ENCODE results near the gene SEMA5B.

Gene SEMA5B

DNA sequence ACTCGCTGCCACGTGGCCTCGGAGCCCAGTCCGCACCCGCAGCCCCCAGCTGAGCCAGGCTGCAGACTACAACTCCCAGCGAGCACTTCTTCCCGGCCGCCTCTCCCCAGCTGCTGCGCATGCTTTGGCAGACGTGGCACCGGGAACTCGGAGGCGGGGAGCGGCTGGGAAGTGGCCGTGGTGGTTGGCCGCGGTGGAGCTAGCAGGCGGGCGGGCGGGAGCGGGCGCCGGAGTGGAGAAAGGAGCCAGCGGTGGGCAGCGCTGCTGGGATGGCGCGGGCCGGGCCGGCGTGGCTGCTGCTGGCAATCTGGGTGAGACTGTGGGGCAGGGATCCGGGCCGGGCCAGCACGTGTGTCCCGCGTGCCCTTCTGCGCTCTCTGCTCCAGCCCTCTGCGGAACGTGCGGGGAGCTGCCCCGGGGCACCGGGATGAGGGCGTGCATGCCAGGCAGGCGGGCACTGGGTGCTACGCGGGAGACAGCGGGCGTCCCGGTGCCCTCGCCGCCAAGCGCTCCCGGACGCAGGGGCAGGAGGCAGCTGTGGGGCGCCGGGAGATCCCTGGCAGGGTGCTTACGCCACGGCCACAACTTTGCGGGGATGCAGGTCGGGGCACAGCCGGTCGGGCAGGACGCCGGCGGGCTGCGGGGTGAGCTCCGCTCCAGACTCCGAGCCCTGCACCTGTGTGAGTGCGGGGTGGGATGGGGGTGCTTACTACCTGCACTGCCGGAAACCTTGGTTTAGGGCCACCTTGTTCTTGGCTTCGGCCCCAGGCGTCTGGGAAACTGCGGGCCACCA, 39.5 kb upstream of the SEMA5B start, which contains the start of gene PDIA5:
Gene PDIA5 (plus strand): TSS at position 130 of the 793 bp plus-strand sequence. CDS start 140 bp downstream, at position 270.
- peak within 1 kb of the TSS; percentile 84 for H3K27ac Mint-ChIP-seq
- peaks cover 13% of the 10 kb centered on the region for H3K36me3 Mint-ChIP-seq (ENCODE audit: low read depth)

GRCh38 chr3:123066599-123066895, 39.0 kb upstream of the SEMA5B start:
- Mint-ChIP-seq H3K9me3 (no peaks in the 10 kb centered on the region), H3K27me3 (no peaks in the 10 kb centered on the region), H3K4me1 (ENCODE audit: low read depth) (peaks cover 40% of the 10 kb centered on the region), H3K36me3 (ENCODE audit: low read depth) (peaks cover 13% of the 10 kb centered on the region), H3K4me3 (peak overlapping the region; percentile 89), H3K27ac (peak overlapping the region; percentile 84)
- no peak for DNase-seq

More for the DNA sequence above, 39.5 kb upstream of the SEMA5B start, which contains the start of gene PDIA5:
- Mint-ChIP-seq H3K4me1 (ENCODE audit: low read depth) (peaks cover 43% of the 10 kb centered on the region), H3K4me3 (peak within 1 kb of the TSS; percentile 89), H3K9me3 (no peaks in the 10 kb centered on the region), H3K27me3 (no peaks in the 10 kb centered on the region)
- DNase-seq = peak; percentile 88

GRCh38 chr3:123064914-123065313, 37.4 kb upstream of the SEMA5B start:
- no peak for DNase-seq
- no peak overlapping the region for H3K4me3 Mint-ChIP-seq
- no peaks in the 10 kb centered on the region for H3K9me3 Mint-ChIP-seq
- H3K27me3 Mint-ChIP-seq = no peaks in the 10 kb centered on the region
- H3K4me1 Mint-ChIP-seq (ENCODE audit: low read depth) = peaks cover 36% of the 10 kb centered on the region
- no peak overlapping the region for H3K27ac Mint-ChIP-seq
- peaks cover 10% of the 10 kb centered on the region for H3K36me3 Mint-ChIP-seq (ENCODE audit: low read depth)

DNA sequence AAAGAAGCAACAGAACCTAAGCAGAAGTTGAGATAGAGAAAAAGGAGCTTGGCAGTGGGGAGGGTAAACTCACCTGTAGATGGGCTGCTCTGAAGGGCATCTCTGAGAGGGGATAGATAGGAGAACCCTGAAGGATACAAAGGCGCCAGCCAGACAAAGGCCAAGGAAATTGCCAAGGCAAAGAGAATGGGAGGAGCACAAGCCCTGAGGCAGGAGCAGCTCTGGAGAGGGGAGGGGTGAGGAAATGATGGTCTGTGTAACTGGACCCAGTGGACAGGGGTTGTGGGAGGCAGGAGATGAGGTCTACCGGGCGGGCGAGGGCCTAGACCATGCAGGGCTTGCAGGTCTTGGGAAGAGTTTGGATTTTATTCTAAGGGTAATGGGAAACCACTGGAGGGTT, 36.9 kb upstream of the SEMA5B start:
- H3K27ac Mint-ChIP-seq = no peak overlapping the region
- no peak overlapping the region for H3K4me3 Mint-ChIP-seq
- no peaks in the 10 kb centered on the region for H3K9me3 Mint-ChIP-seq
- H3K36me3 Mint-ChIP-seq (ENCODE audit: low read depth) = peaks cover 10% of the 10 kb centered on the region
- H3K27me3 Mint-ChIP-seq = no peaks in the 10 kb centered on the region
- DNase-seq = no peak
- H3K4me1 Mint-ChIP-seq (ENCODE audit: low read depth) = peaks cover 36% of the 10 kb centered on the region

- H3K27me3 Mint-ChIP-seq = no peaks in the 10 kb centered on the region
- peaks cover 24% of the 10 kb centered on the region for H3K4me1 Mint-ChIP-seq (ENCODE audit: low read depth)
- H3K27ac Mint-ChIP-seq = no peak overlapping the region
- H3K4me3 Mint-ChIP-seq = no peak overlapping the region
- H3K9me3 Mint-ChIP-seq = no peaks in the 10 kb centered on the region
- DNase-seq = no peak
- H3K36me3 Mint-ChIP-seq (ENCODE audit: low read depth) = peaks cover 3% of the 10 kb centered on the region
These were observed 35.5 kb upstream of the SEMA5B start for GRCh38 chr3:123063034-123063433.

DNA sequence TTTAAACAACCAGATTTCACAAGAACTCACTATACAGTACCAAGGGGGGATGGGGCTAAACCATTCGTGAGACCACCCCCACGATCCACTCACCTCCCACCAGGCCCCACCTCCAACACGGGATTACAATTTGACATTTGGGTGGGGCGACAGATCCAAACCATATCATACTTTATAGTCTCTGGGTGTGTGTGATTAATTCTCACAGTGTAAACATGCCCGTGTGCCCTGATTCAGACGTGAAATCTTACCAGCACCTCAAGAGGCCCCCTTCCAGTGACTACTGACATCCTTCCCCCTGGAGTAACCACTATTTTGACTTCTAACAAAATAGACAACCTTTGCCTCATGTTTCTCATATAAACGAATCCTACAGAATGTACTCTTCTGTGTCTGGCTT, 34.3 kb upstream of the SEMA5B start:
- Mint-ChIP-seq H3K4me3 (no peak overlapping the region), H3K36me3 (ENCODE audit: low read depth) (no peaks in the 10 kb centered on the region), H3K27ac (no peak overlapping the region), H3K9me3 (no peaks in the 10 kb centered on the region), H3K4me1 (ENCODE audit: low read depth) (peaks cover 20% of the 10 kb centered on the region), H3K27me3 (no peaks in the 10 kb centered on the region)
- DNase-seq = no peak

DNA sequence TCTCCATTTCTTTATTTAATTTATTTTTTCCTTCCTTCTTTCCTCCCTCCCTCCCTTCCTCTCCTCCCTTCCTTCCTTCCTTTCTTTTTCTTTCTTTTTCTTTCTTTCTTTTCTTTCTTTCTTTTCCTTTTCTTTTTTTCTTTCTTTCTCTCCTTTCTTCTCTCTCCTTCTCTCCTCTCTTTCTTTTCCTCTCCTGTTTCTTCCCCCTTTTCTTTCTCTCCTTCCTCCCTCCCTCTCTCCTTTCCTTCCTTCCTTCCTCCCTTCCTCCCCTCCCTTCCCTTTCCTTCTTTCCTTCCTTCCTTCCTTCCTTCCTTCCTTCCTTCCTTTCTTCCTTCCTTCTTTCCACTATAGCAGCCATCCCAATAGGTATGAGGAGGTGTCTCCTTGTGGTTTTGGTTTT, 32.5 kb upstream of the SEMA5B start:
- DNase-seq = no peak
- H3K9me3 Mint-ChIP-seq = no peaks in the 10 kb centered on the region
- no peaks in the 10 kb centered on the region for H3K27me3 Mint-ChIP-seq
- H3K4me1 Mint-ChIP-seq (ENCODE audit: low read depth) = peaks cover 7% of the 10 kb centered on the region
- H3K27ac Mint-ChIP-seq = no peak overlapping the region
- no peak overlapping the region for H3K4me3 Mint-ChIP-seq
- no peaks in the 10 kb centered on the region for H3K36me3 Mint-ChIP-seq (ENCODE audit: low read depth)

GRCh38 chr3:123058505-123058904, 30.9 kb upstream of the SEMA5B start:
- no peaks in the 10 kb centered on the region for H3K27me3 Mint-ChIP-seq
- no peak overlapping the region for H3K27ac Mint-ChIP-seq
- H3K9me3 Mint-ChIP-seq = no peaks in the 10 kb centered on the region
- no peak overlapping the region for H3K4me3 Mint-ChIP-seq
- H3K4me1 Mint-ChIP-seq (ENCODE audit: low read depth) = no peaks in the 10 kb centered on the region
- no peak for DNase-seq
- no peaks in the 10 kb centered on the region for H3K36me3 Mint-ChIP-seq (ENCODE audit: low read depth)

- Mint-ChIP-seq H3K36me3 (ENCODE audit: low read depth) (no peaks in the 10 kb centered on the region), H3K4me1 (ENCODE audit: low read depth) (no peaks in the 10 kb centered on the region), H3K4me3 (no peak overlapping the region)
These were observed 27.8 kb upstream of the SEMA5B start for GRCh38 chr3:123055352-123055751.

DNA sequence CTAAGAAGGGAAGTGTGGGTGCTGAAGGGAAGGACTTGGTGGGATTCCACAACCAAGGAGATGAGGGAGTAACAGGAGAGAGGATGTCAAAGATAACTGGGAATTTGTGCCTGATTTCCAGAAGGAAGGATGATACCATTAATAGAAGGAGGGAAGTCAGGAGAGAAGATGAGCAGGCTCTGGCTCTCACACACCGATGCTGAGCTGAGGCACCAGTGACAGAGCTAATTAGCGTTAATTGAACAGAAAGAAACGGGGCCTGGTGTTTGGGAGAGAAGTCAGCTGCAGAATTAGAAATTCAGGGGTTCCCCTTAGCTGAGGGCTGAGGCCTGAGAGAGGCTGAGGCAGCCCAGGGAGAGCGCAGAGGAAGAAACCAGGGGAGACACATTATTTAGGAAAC, 27.4 kb upstream of the SEMA5B start:
- H3K27ac Mint-ChIP-seq = no peak overlapping the region
- H3K27me3 Mint-ChIP-seq = no peaks in the 10 kb centered on the region
- DNase-seq = no peak
- H3K4me3 Mint-ChIP-seq = no peak overlapping the region
- no peaks in the 10 kb centered on the region for H3K9me3 Mint-ChIP-seq
- no peaks in the 10 kb centered on the region for H3K36me3 Mint-ChIP-seq (ENCODE audit: low read depth)
- no peaks in the 10 kb centered on the region for H3K4me1 Mint-ChIP-seq (ENCODE audit: low read depth)

More at GRCh38 chr3:123055352-123055751, 27.8 kb upstream of the SEMA5B start:
- DNase-seq = no peak
- H3K27ac Mint-ChIP-seq = no peak overlapping the region
- H3K27me3 Mint-ChIP-seq = no peaks in the 10 kb centered on the region
- no peaks in the 10 kb centered on the region for H3K9me3 Mint-ChIP-seq

DNA sequence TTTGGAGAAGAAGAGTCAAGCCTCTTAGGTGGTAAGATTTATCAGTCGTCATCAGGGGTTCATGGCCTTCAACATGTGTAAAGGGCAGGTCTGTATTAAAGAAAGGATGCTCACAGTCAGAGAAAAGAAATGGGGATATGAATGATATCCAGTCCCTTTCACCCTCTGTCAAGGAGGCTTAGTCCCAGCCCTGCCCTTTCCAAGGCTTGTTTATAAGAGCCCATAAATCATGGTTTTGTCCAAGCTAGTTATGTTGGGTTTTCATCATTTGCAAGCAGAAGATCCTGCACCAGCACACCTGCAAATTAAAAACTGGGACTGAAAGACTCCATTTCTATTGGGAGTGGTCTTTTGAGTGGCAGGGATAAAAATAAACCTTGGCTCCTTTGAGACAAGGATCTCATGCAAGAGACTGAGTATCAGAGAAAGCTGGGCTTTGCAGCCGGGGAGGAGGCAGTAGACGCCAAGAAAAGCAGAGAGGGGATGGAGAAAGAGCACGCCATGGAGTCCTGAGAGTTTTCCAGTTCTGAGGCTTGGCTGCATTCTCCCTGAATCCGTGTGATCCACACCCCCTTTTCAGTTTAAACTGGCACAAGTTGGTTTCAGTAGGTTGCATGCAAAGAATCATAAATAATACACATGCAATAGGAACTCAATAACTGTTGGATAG, 26.7 kb upstream of the SEMA5B start:
- H3K27me3 Mint-ChIP-seq = no peaks in the 10 kb centered on the region
- no peaks in the 10 kb centered on the region for H3K9me3 Mint-ChIP-seq
- H3K27ac Mint-ChIP-seq = no peak overlapping the region
- H3K4me3 Mint-ChIP-seq = no peak overlapping the region
- no peak for DNase-seq
- H3K36me3 Mint-ChIP-seq (ENCODE audit: low read depth) = no peaks in the 10 kb centered on the region
- no peaks in the 10 kb centered on the region for H3K4me1 Mint-ChIP-seq (ENCODE audit: low read depth)

GRCh38 chr3:123053107-123053506, 25.5 kb upstream of the SEMA5B start:
- H3K27ac Mint-ChIP-seq = no peak overlapping the region
- no peaks in the 10 kb centered on the region for H3K27me3 Mint-ChIP-seq
- no peaks in the 10 kb centered on the region for H3K4me1 Mint-ChIP-seq (ENCODE audit: low read depth)
- DNase-seq = no peak
- H3K36me3 Mint-ChIP-seq (ENCODE audit: low read depth) = no peaks in the 10 kb centered on the region
- no peak overlapping the region for H3K4me3 Mint-ChIP-seq
- no peaks in the 10 kb centered on the region for H3K9me3 Mint-ChIP-seq

DNA sequence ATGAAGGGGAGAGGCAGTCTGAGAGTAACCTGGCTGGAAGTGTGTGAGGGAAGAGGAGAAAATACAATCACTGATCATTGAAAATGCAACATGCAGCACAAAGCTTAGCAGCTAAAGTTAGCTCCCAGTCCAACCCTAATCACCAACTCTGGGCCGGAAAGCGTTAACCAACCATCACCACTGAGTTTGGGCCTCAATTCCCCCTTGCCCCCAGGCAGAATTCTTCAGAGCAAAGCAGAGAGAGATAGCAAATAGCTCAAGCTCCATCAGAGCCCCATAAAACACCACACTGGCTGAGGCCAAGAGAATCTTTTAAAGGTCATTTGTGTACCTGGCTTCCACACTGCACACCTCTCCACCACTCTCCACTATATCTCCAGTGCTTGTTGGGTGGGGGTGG, 23.1 kb upstream of the SEMA5B start:
- no peak for DNase-seq
- no peaks in the 10 kb centered on the region for H3K36me3 Mint-ChIP-seq (ENCODE audit: low read depth)
- H3K27ac Mint-ChIP-seq = no peak overlapping the region
- no peaks in the 10 kb centered on the region for H3K27me3 Mint-ChIP-seq
- no peak overlapping the region for H3K4me3 Mint-ChIP-seq
- no peaks in the 10 kb centered on the region for H3K4me1 Mint-ChIP-seq (ENCODE audit: low read depth)
- H3K9me3 Mint-ChIP-seq = no peaks in the 10 kb centered on the region

GRCh38 chr3:123048480-123049237, 21.1 kb upstream of the SEMA5B start:
- Mint-ChIP-seq H3K4me3 (no peak overlapping the region), H3K27ac (no peak overlapping the region), H3K4me1 (ENCODE audit: low read depth) (no peaks in the 10 kb centered on the region), H3K36me3 (ENCODE audit: low read depth) (no peaks in the 10 kb centered on the region), H3K27me3 (peaks cover 4% of the 10 kb centered on the region), H3K9me3 (no peaks in the 10 kb centered on the region)
- DNase-seq = no peak

DNA sequence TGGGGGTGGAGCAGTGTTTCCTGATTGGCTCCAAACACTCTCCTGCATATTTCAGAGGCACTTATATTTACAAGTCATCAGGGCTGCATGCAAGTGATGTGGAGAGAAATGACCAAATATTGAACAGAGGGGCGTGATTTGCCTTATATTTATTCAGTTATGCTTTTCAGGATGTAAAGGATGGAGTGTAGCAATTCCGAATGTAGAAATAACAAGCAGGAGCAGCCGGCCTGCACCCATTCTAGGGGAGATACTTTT, 19.4 kb upstream of the SEMA5B start:
- no peak overlapping the region for H3K27ac Mint-ChIP-seq
- no peaks in the 10 kb centered on the region for H3K4me1 Mint-ChIP-seq (ENCODE audit: low read depth)
- no peaks in the 10 kb centered on the region for H3K9me3 Mint-ChIP-seq
- H3K36me3 Mint-ChIP-seq (ENCODE audit: low read depth) = no peaks in the 10 kb centered on the region
- peaks cover 10% of the 10 kb centered on the region for H3K27me3 Mint-ChIP-seq
- H3K4me3 Mint-ChIP-seq = no peak overlapping the region
- DNase-seq = no peak

Data from activated T-cell treated with anti-CD3 and anti-CD28 coated beads, Interleukin-2, amount 50 U/mL, for 24 hours (primary cell).